Breast epithelium (tissue), 3 donors: ENCODE data around the gene CD8B.
"Not testable (repeated sequence)": the region's sequence is repeated elsewhere in the genome, so short reads cannot be mapped to it uniquely, and the experiment has no call there.

Experiments
- CTCF ChIP-seq, 3 donors: fragments of 450-650 bp; IDR thresholded peaks; one replicate each; pipeline ENCODE4 v1.5.1; 2016 to 2017; ENCODE audit warnings: antibody characterized with exemption in 3 of 3, mild to moderate bottlenecking in 3 of 3, moderate library complexity in 3 of 3
- POLR2A ChIP-seq: fragments of 450-650 bp; IDR thresholded peaks from one replicate; pipeline ENCODE4 v1.6.1; 2016; ENCODE audit warnings: antibody characterized with exemption, mild to moderate bottlenecking, moderate library complexity

- TF ChIP-seq CTCF (IDR thresholded peaks at IDR 0.05); POLR2A: not testable (repeated sequence)
Measured at GRCh38 chr2:86836915-86837695, 24.6 kb downstream of the CD8B start.
